Measurements from ENCODE around the gene POLR2C.

POLR2C gene

GRCh38 chr16:57504001-57504400, 41.5 kb downstream of the POLR2C start:
- no peak for DNase-seq (ENCODE audit: low read depth, low spot score)

GRCh38 chr16:57504491-57504890, 42.0 kb downstream of the POLR2C start:
- no peak for DNase-seq (ENCODE audit: low read depth, low spot score)

- no peak for DNase-seq (ENCODE audit: low read depth, low spot score)
Measured at GRCh38 chr16:57505169-57505568, 42.7 kb downstream of the POLR2C start.

- no peak for DNase-seq (ENCODE audit: low read depth, low spot score)
Measured at GRCh38 chr16:57507136-57508034, 44.9 kb downstream of the POLR2C start.

GRCh38 chr16:57508035-57508425, 45.6 kb downstream of the POLR2C start:
- no peak for DNase-seq (ENCODE audit: low read depth, low spot score)

GRCh38 chr16:57509231-57509923, 46.9 kb downstream of the POLR2C start:
- DNase-seq (ENCODE audit: low read depth, low spot score): no peak

GRCh38 chr16:57510016-57510871, 47.8 kb downstream of the POLR2C start:
- no peak for DNase-seq (ENCODE audit: low read depth, low spot score)

- no peak for DNase-seq (ENCODE audit: low read depth, low spot score)
Measured at GRCh38 chr16:57512296-57513001, 50.0 kb downstream of the POLR2C start.

- no peak for DNase-seq (ENCODE audit: low read depth, low spot score)
Measured at GRCh38 chr16:57513371-57514102, 51.1 kb downstream of the POLR2C start.

- DNase-seq (ENCODE audit: low read depth, low spot score): no peak
Measured at GRCh38 chr16:57514371-57514770, 51.9 kb downstream of the POLR2C start.

- no peak for DNase-seq (ENCODE audit: low read depth, low spot score)
Measured at GRCh38 chr16:57514791-57515600, 52.5 kb downstream of the POLR2C start.

GRCh38 chr16:57516176-57516725, 53.8 kb downstream of the POLR2C start:
- no peak for DNase-seq (ENCODE audit: low read depth, low spot score)

GRCh38 chr16:57516773-57517172, 54.3 kb downstream of the POLR2C start:
- DNase-seq (ENCODE audit: low read depth, low spot score): no peak

GRCh38 chr16:57517397-57518367, 55.2 kb downstream of the POLR2C start:
- no peak for DNase-seq (ENCODE audit: low read depth, low spot score)

- no peak for DNase-seq (ENCODE audit: low read depth, low spot score)
Measured at GRCh38 chr16:57518520-57518919, 56.0 kb downstream of the POLR2C start.

- DNase-seq (ENCODE audit: low read depth, low spot score): no peak
Measured at GRCh38 chr16:57518922-57519321, 56.4 kb downstream of the POLR2C start.

GRCh38 chr16:57519796-57520360, 57.4 kb downstream of the POLR2C start:
- DNase-seq (ENCODE audit: low read depth, low spot score): no peak

Measured in iPS DF 19.7 (cell line).